Measurements from ENCODE around the gene HNRNPAB.

DNA sequence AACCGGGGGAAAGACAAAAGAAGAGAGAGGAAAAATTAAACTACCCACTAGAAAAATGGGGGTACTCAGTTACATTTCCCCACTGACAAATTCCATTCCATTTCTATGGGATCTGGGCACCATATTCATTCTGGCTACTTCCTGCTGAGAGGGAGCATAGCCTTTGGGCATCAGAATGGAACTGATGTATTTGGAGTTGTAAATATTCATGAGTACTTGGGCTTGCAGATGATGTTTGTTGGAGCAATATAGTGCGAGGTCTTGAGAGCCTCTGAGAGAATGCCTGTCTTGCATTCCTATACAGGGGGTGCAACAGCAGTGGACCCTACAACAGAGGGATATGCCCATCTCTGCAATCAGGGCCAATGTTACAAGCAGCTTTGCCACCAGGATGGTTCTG lies 33.9 kb upstream of the HNRNPAB start:
- no peak for TF ChIP-seq POLR2A (IDR thresholded peaks at IDR 0.05)
- TF ChIP-seq, protein P1, sequence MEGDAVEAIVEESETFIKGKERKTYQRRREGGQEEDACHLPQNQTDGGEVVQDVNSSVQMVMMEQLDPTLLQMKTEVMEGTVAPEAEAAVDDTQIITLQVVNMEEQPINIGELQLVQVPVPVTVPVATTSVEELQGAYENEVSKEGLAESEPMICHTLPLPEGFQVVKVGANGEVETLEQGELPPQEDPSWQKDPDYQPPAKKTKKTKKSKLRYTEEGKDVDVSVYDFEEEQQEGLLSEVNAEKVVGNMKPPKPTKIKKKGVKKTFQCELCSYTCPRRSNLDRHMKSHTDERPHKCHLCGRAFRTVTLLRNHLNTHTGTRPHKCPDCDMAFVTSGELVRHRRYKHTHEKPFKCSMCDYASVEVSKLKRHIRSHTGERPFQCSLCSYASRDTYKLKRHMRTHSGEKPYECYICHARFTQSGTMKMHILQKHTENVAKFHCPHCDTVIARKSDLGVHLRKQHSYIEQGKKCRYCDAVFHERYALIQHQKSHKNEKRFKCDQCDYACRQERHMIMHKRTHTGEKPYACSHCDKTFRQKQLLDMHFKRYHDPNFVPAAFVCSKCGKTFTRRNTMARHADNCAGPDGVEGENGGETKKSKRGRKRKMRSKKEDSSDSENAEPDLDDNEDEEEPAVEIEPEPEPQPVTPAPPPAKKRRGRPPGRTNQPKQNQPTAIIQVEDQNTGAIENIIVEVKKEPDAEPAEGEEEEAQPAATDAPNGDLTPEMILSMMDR (IDR thresholded peaks at IDR 0.05) = no peak
- no peak for TF ChIP-seq POLR2AphosphoS5 (IDR thresholded peaks at IDR 0.05)
- no peak for TF ChIP-seq EP300 (IDR thresholded peaks at IDR 0.05; ENCODE audit: low read depth)
